GM03348 (cell line): Measurements from ENCODE around the gene CAP1.
A peak's percentile ranks its signal among the peaks of the same experiment; 100 is the strongest.
"Not testable (repeated sequence)": the region's sequence is repeated elsewhere in the genome, so short reads cannot be mapped to it uniquely, and the experiment has no call there.

Experiments used
- DNase-seq: peaks from one replicate; pipeline ENCODE4 v3.0.0; 2012; ENCODE audit warnings: low spot score

The CAP1 gene

GRCh38 chr1:40040511-40041465, at the start of gene CAP1:
Gene CAP1 (plus strand): TSS chr1:40040729. CDS start chr1:40059347, 18,618 bp downstream.
- peak; percentile 99 for DNase-seq

GRCh38 chr1:39992234-39992633, 48.3 kb upstream of the CAP1 start:
- DNase-seq = peak; percentile 51

DNA sequence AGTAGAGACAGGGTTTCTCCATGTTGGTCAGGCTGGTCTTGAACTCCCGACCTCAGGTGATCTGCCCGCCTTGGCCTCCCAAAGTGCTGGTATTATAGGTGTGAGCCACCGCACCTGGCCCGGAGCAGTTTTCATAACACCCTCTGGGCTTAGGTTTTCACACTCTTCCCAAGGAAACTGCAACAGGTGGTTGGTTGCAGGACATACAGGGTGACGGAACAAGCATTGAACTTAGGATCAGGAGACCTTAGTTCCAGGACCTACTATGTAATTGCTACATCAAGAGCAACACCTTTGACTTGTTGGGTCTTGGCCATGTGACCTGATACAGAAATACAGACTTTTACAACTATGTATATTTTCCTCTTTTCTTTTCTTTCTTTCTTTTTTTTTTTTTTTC, 47.6 kb upstream of the CAP1 start:
- DNase-seq = no peak

- DNase-seq = no peak
Observed at GRCh38 chr1:39995973-39996393, 44.5 kb upstream of the CAP1 start.

GRCh38 chr1:39996396-39997004, 44.0 kb upstream of the CAP1 start:
- DNase-seq = peak; percentile 30

DNA sequence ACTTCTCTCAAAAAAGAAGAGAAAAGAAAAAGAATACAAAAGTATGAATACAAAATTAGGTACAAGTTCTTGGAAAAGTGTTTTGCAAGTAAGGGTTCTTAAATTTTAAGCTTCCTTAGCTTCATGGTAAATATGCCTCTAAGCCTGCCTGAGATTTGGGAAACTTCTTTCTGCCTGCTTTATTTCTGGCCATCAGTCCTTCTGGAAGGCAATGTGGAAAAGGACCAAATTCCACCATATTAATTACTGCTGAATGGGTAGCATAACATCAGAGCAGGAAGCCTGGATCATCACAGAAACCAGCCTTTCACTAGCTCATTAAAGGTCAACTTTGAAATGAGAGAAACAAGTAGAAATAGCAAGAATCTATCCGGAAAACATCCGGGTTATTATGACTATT, 39.1 kb upstream of the CAP1 start:
- DNase-seq = no peak

DNA sequence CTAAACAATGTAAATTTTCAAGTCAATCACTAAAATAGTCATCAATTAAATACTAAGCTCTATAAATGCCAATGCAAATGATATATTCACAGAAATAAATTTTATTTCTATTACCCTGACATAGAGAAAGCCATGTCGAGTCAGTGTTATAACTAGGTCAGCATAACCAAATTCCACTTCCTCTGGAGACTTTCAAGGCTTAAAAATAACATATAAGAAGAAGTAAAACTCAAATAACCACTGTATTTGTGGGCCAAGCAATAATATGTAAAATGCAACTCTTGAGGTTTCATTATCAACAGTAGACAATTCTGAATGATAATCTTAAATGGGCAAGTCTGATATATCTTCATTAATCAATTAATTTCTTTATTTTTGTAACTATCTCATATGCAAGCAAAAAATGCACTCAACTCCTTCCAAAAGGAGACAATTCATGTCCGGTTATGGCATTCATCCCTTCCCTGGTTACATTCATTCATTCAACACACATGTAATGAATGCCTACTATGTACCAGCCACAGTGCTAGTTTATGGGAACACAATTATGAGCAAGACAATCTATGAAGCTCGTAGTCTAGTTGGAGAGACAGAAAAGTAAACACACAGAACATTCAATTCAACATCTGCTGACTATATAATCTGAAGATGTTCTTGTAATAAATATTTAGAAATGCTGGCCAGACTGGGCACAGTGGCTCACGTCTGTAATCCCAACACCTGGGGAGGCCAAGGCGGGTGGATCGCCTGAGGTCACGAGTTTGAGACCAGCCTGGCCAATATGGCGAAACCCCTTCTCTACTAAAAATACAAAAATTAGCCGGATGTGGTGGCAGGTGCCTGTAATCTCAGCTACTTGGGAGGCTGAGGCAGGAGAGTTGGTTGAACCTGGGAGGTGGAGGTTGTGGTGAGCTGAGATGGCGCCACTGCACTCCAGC, 37.1 kb upstream of the CAP1 start:
- no peak for DNase-seq

DNA sequence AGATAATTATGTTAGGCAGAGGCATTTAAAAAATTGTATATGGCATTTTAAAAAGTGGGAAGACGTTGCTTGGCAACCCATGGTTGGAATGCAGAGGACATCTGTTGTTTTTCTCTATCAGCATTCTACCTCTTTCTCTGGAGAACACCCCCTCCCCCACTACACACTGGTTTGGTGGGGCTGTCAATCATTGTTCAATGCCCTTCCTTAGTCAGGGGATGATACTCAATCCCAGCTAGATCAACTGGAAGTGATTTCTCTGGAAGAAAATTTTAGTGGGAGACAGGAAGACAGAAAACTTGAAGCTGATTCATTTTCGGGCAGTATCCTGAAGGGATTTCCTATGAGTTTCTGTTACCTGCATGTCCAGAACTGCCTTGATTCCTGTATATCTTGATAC, 35.7 kb upstream of the CAP1 start:
- no peak for DNase-seq

GRCh38 chr1:40007481-40008034, 33.0 kb upstream of the CAP1 start:
- DNase-seq = not testable (repeated sequence)

GRCh38 chr1:40011198-40011597, 29.3 kb upstream of the CAP1 start:
- DNase-seq = no peak

DNA sequence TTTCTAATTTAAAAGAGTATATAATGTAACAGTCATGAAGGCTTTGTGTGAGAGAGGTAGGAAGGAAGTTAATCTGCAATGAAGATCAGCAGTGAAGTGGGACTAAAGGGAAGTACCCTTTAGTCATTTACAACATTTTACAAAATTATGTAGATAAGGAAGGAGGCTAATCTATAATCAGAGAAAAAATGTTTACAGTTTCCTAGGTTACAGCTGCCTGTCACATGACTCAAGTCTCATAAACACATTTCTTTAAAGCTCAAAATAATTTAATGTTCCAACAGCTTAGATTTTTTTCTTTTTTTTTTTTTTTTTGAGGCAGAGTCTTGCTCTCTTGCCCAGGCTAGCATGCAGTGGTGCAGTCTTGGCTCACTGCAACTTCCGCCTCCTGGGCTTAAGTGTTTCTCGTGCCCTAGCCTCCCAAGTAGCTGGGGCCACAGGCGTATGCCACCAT, 26.2 kb upstream of the CAP1 start:
- DNase-seq = no peak

DNA sequence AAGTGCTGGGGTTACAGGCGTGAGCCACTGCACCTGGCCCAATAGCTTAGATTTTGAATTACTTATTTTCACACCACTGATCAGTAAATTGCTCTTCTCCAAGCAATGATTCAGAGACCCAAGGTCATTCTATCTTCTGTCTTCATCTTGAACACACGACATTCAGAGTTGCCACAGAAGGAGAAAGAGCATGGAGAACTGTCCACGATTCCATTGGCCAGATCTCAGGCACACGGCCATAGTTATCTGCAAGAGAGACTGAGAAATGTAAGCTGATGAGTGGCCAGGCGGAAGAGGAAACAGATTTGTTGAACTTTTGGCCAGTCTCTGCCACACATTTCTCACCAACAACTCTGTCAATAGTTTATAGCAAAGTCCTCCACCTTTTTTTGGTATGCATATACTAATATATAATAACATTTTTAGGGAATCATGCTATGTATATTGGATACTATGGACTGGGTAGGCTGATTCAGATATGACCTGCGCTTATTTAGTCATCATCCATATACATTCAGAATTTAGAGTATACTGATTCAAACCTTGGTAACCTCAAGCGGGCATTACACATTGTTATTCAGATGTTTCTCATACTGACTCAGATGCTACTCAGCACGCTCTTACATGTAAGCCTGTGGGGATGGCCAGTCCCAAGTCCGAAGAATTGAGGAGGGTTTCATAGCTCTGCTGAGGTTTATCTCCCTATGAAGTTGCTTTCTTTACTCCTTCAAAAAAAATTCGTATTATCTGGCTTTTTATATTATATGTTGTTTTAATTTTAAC, 25.5 kb upstream of the CAP1 start:
- peak; percentile 82 for DNase-seq

DNA sequence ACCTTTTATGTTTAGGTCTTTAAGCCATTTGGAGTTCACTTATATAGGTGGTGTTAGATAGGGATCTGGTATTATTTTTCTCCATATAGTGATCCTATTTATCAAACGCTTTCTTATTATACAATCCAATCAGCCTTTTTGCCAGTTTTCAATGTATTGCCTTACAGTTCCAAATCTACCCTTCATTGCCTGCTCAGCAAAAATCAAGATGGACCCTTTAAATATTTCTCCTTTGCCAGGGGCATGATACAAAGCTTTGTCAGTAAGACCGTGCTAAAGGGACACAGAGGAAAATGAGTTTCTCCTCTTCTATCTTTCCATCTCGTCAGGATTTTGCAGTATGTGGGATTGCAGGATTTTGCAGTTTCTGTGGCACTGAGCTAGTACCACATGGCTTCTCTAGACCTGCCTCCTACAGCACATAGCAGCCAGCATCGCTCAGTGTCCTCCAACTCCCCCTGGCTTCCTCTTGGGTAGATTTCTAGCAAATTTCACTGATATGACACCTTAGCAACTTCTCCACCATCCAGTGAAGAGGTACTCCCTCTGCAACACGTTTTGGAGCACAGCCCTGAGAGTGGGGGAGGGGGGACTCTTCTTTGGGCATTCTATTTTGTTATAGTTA, 22.5 kb upstream of the CAP1 start:
- no peak for DNase-seq

DNA sequence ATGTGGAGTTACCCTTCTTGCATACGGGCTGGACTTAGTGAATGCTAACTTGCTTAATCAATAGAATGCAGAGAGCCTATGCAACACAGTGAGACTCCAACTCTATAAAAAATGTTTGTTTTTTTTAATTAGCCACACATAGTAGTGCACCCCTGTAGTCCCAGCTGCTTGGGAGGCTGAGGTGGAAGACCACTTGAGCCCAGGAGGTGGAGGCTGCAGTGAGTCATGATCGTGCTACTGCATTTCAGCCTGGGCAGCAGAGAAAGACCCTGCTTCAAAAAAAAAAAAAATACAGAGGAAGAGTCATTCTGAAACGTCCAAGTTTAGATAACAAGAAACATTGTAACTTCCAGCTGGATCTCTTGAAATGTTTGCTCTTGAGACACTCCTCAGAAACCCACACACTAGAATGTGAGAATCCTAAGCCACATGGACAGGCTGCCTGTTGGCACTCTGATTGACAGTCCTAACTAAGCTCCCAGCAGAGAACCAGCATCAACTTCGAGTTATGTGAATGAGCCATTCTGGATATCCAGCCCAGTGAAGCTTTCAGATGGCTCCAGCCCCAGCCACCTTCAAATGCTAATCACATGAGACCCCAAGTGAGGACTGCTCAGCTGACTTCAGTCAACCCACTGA, 20.0 kb upstream of the CAP1 start:
- DNase-seq = no peak

- no peak for DNase-seq
Observed at GRCh38 chr1:40023379-40023944, 17.1 kb upstream of the CAP1 start.

GRCh38 chr1:40024671-40025070, 15.9 kb upstream of the CAP1 start:
- no peak for DNase-seq

DNA sequence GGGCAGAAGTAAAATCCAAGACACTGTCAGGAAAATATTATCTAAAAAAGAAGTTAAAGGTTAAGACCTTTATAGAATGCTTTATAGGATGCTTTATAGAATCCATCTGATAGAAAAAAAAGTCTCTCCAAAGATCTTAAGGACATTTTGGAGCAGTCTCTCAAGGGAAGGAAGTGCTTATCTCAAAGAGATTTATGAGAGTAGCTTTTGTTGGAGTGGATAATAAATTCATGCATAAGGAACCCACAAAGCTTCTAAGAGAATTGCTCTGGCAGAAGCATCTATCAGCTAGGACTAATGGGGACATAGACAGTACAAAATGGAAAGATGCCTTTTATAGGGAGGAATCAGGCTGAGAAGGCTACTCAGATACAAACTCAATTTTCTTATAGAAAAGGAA, 12.9 kb upstream of the CAP1 start:
- DNase-seq = no peak

DNA sequence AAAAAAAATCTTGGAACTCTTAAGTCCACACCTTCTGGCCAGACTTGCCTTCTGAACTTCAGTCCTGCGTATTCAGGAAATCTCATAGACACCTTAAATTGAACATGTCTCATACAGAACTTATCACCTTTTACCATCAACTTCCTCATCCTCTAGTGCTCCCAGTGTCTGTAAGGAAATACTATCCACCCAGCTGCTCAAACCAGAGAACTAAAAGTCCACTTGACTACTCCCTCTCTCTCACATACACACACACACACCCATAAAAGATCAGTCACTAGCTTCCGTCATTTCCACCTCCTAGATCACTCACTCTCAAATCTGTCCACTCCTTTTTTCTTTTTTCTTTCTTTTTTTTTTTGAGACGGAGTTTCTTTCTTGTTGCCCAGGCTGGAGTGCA, 10.9 kb upstream of the CAP1 start:
- DNase-seq = no peak

DNA sequence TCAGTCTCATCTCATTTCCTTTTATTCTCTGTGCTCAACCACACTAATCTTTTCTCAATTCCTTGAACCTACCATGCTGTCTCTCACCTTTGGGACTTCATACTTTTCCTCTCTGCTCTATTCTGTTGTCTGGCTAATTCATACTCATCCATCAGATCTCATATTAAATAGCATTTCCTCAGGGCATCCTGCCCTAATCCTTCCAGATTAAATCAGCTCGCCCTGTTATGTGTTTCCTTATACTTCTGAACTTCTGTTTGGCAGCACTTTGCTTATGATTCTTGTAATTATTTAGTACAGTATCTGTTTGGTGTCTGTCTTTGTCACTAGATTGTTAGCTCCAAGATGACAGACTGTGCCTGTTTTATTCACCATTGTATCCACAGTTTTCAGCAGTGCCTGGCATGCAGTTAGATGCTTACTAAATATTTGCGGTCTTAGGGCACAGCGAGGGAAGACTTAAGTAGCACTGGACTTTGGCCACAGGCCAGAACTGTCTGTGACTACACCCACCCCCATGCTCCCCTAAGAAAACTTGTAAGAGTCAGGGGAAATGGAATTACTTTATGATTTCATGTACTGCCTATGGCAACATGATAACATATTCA, 9.9 kb upstream of the CAP1 start:
- DNase-seq = no peak
